Smooth muscle cell (in vitro differentiated cells): ENCODE results near the gene CACNG6. TPM values are rescaled to one million over a fixed set of nuclear protein-coding genes. Genes with fewer than 3 reads are reported as not detected.

Source experiments
- DNase-seq: peaks from one replicate; lab custom pipeline; 2025; ENCODE audit not compliant: unreplicated experiment; lab: John Stamatoyannopoulos, UW
- H2AFZ ChIP-seq: fragments of 200-600 bp; sonication (generic); 2 replicates; pipeline ENCODE4 v1.6.0; 2016; ENCODE audit warnings: antibody characterized with exemption, low read depth, mild to moderate bottlenecking
- H3F3A ChIP-seq: fragments of 200-600 bp; sonication (generic); 2 replicates; pipeline ENCODE4 v1.6.0; 2017; ENCODE audit warnings: antibody characterized with exemption, low read depth
- H3K27ac ChIP-seq: fragments of 200-600 bp; sonication (generic); 2 replicates; pipeline ENCODE4 v1.5.1; 2016; ENCODE audit warnings: low read depth, mild to moderate bottlenecking
- H3K27me3 ChIP-seq: fragments of 200-600 bp; sonication (generic); 2 replicates; pipeline ENCODE4 v1.6.1; 2016; ENCODE audit warnings: low read depth, mild to moderate bottlenecking
- H3K36me3 ChIP-seq: fragments of 200-600 bp; sonication (generic); 2 replicates; pipeline ENCODE4 v1.5.1; 2016; ENCODE audit warnings: low read depth
- H3K4me1 ChIP-seq: fragments of 200-600 bp; sonication (generic); 2 replicates; pipeline ENCODE4 v1.5.1; 2016; ENCODE audit warnings: low read depth
- H3K4me2 ChIP-seq: fragments of 200-600 bp; sonication (generic); 2 replicates; pipeline ENCODE4 v1.6.0; 2016; ENCODE audit warnings: mild to moderate bottlenecking
- H3K4me3 ChIP-seq: fragments of 200-600 bp; sonication (generic); 2 replicates; pipeline ENCODE4 v1.5.1; 2016; ENCODE audit warnings: mild to moderate bottlenecking
- H3K79me2 ChIP-seq: fragments of 200-600 bp; sonication (generic); 2 replicates; pipeline ENCODE4 v1.6.0; 2016; ENCODE audit warnings: low read depth, mild to moderate bottlenecking
- H3K9ac ChIP-seq: fragments of 200-600 bp; sonication (generic); 2 replicates; pipeline ENCODE4 v1.6.0; 2016; ENCODE audit warnings: low read depth
- H3K9me3 ChIP-seq: fragments of 200-600 bp; sonication (generic); replicated peaks from 2 replicates; pipeline ENCODE4 v1.5.1; 2016; ENCODE audit warnings: low read depth
- H4K20me1 ChIP-seq: fragments of 200-600 bp; sonication (generic); 2 replicates; pipeline ENCODE4 v1.6.0; 2016; ENCODE audit warnings: low read depth
- CTCF ChIP-seq: fragments of 200-600 bp; sonication (generic); IDR thresholded peaks from 2 replicates; pipeline ENCODE4 v1.5.1; 2017; ENCODE audit warnings: borderline replicate concordance, mild to moderate bottlenecking, antibody characterized with exemption; ENCODE audit not compliant: insufficient read depth, poor library complexity, severe bottlenecking
- WGBS: methylation state at CpG from one replicate; pipeline ENCODE4 v1.1.7; 2016; ENCODE audit warnings: low lambda C conversion rate; 5-methylcytosine and 5-hydroxymethylcytosine counted together
- polyA plus RNA-seq: library from polyadenylated mRNA; unstranded; fragments of >200 nt; fragmentation: Nextera tagmentation; extraction: Ambion mirVana; gene quantifications from 2 replicates; pipeline ENCODE4 v1.2.1, GENCODE V29; 2016
- total RNA-seq: library from RNA; depleted of rRNA; stranded (reverse); fragments of >200 nt; gene quantifications from 2 replicates; pipeline ENCODE4 v1.2.3, GENCODE V29; 2014

The CACNG6 gene
- total and polyA plus RNA-seq, 2 experiments from 2014 or later: 0.13 TPM; not detected in 1

GRCh38 chr19:53971673-53972072, 19.8 kb upstream of the CACNG6 start:
- H3F3A ChIP-seq: no peaks in the 10 kb centered on the region
- H3K9ac ChIP-seq: no peak overlapping the region
- no peak overlapping the region for H2AFZ ChIP-seq
- no peaks in the 10 kb centered on the region for H3K4me1 ChIP-seq
- H4K20me1 ChIP-seq: no peaks in the 10 kb centered on the region
- no peak overlapping the region for H3K4me3 ChIP-seq
- 75% methylated on average over 10 of the region's 10 CpGs for WGBS
- no peak for DNase-seq
- no peak for TF ChIP-seq CTCF
- no peaks in the 10 kb centered on the region for H3K27me3 ChIP-seq
- H3K36me3 ChIP-seq: no peaks in the 10 kb centered on the region
- H3K4me2 ChIP-seq: no peak overlapping the region
- H3K79me2 ChIP-seq: no peaks in the 10 kb centered on the region
- H3K27ac ChIP-seq: no peak overlapping the region
- no peaks in the 10 kb centered on the region for H3K9me3 ChIP-seq

- Histone ChIP-seq H2AFZ (peak overlapping the region; percentile 93), H3K79me2 (no peaks in the 10 kb centered on the region), H4K20me1 (no peaks in the 10 kb centered on the region), H3K4me2 (peak overlapping the region; percentile 92), H3K4me1 (no peaks in the 10 kb centered on the region), H3K27me3 (no peaks in the 10 kb centered on the region), H3F3A (peaks cover 4% of the 10 kb centered on the region), H3K4me3 (peak overlapping the region; percentile 55), H3K9me3 (no peaks in the 10 kb centered on the region), H3K27ac (peak overlapping the region; percentile 30), H3K9ac (no peak overlapping the region), H3K36me3 (no peaks in the 10 kb centered on the region)
- DNase-seq: peak; percentile 55
- WGBS: under 1% methylated on average over 9 of the region's 9 CpGs
- TF ChIP-seq CTCF: no peak
These were observed 13.9 kb upstream of the CACNG6 start for GRCh38 chr19:53977429-53977990.

GRCh38 chr19:53977991-53978731, 13.3 kb upstream of the CACNG6 start:
- H3K27ac ChIP-seq: peak overlapping the region; percentile 30
- peak; percentile 71 for DNase-seq
- H3K4me3 ChIP-seq: peak overlapping the region; percentile 55
- 2% methylated on average over 48 of the region's 54 CpGs for WGBS
- H3K4me1 ChIP-seq: no peaks in the 10 kb centered on the region
- peaks cover 4% of the 10 kb centered on the region for H3F3A ChIP-seq
- H4K20me1 ChIP-seq: no peaks in the 10 kb centered on the region
- no peak overlapping the region for H3K9ac ChIP-seq
- H3K27me3 ChIP-seq: peaks cover under 1% of the 10 kb centered on the region
- TF ChIP-seq CTCF: no peak
- H3K36me3 ChIP-seq: no peaks in the 10 kb centered on the region
- no peaks in the 10 kb centered on the region for H3K9me3 ChIP-seq
- peak overlapping the region; percentile 93 for H2AFZ ChIP-seq
- peak overlapping the region; percentile 92 for H3K4me2 ChIP-seq
- no peaks in the 10 kb centered on the region for H3K79me2 ChIP-seq
